Fibroblast of lung (primary cell): ENCODE data around the gene TASP1.

Source experiments
- EZH2 ChIP-seq: IDR thresholded peaks from 2 replicates; pipeline ENCODE4 v1.5.1; 2012; ENCODE audit warnings: low read length, control low read depth, mild to moderate bottlenecking; ENCODE audit errors: missing control alignments
- TF ChIP-seq, protein P1 (sequence below), 2 donors: IDR thresholded peaks in 1 of 2; conservative IDR thresholded peaks in 1 of 2; 1 replicate in 1 of 2; 2 replicates in 1 of 2; pipeline ENCODE4 v1.5.1; 2011 to 2012; ENCODE audit warnings: low read length in 2 of 2, control low read depth in 1 of 2, inconsistent platforms in 1 of 2, low read depth in 1 of 2, mild to moderate bottlenecking in 1 of 2

- TF ChIP-seq, protein P1, sequence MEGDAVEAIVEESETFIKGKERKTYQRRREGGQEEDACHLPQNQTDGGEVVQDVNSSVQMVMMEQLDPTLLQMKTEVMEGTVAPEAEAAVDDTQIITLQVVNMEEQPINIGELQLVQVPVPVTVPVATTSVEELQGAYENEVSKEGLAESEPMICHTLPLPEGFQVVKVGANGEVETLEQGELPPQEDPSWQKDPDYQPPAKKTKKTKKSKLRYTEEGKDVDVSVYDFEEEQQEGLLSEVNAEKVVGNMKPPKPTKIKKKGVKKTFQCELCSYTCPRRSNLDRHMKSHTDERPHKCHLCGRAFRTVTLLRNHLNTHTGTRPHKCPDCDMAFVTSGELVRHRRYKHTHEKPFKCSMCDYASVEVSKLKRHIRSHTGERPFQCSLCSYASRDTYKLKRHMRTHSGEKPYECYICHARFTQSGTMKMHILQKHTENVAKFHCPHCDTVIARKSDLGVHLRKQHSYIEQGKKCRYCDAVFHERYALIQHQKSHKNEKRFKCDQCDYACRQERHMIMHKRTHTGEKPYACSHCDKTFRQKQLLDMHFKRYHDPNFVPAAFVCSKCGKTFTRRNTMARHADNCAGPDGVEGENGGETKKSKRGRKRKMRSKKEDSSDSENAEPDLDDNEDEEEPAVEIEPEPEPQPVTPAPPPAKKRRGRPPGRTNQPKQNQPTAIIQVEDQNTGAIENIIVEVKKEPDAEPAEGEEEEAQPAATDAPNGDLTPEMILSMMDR (conservative IDR thresholded peaks at IDR 0.05 in 1 of 2, IDR thresholded peaks at IDR 0.05 in 1 of 2; ENCODE audit: low read depth in 1 of 2, low read length in 2 of 2) = no peak
- TF ChIP-seq EZH2 = no peak
Measured at GRCh38 chr20:13613917-13614316, 24.8 kb downstream of the TASP1 start.
